Small intestine (tissue), 7 donors: ENCODE data around the gene GRB10. TPM values are rescaled to one million over a fixed set of nuclear protein-coding genes. Genes with fewer than 3 reads are reported as not detected.

ENCODE experiments used
- DNase-seq, 2 donors: peaks; one replicate each; pipeline versions ENCODE4 v3.0.0 to v3.0.0-alpha.2; 2013
- FAIRE-seq: peaks from 2 replicates; lab custom pipeline; 2012; peaks lifted over from hg19 to GRCh38; lab: Jason Lieb, UNC
- H3K27ac ChIP-seq, 3 donors: one replicate each; pipeline ENCODE4 v1.5.1; 2013; ENCODE audit warnings: low read length in 2 of 3, mild to moderate bottlenecking in 2 of 3, control low read depth in 1 of 3, inconsistent platforms in 1 of 3, low read depth in 1 of 3, moderate library complexity in 1 of 3
- H3K27me3 ChIP-seq, 3 donors: one replicate each; pipeline ENCODE4 v1.6.1; 2013; ENCODE audit warnings: low read length in 3 of 3, inconsistent platforms in 1 of 3; ENCODE audit not compliant: control insufficient read depth in 3 of 3, insufficient read depth in 3 of 3
- H3K36me3 ChIP-seq, 3 donors: one replicate each; pipeline ENCODE4 v1.6.1; 2013; ENCODE audit warnings: low read length in 3 of 3, inconsistent platforms in 1 of 3, low read depth in 1 of 3, mild to moderate bottlenecking in 1 of 3, moderate library complexity in 1 of 3; ENCODE audit not compliant: control insufficient read depth in 3 of 3, insufficient read depth in 2 of 3
- H3K4me1 ChIP-seq, 3 donors: one replicate each; pipeline ENCODE4 v1.6.1; 2013; ENCODE audit warnings: low read length in 2 of 3, inconsistent platforms in 1 of 3, low read depth in 1 of 3, mild to moderate bottlenecking in 1 of 3, moderate library complexity in 1 of 3; ENCODE audit not compliant: control insufficient read depth in 3 of 3, insufficient read depth in 2 of 3
- H3K4me3 ChIP-seq, 3 donors: one replicate each; pipeline ENCODE4 v1.5.1; 2013; ENCODE audit warnings: low read length in 3 of 3, control low read depth in 1 of 3, inconsistent platforms in 1 of 3, low read depth in 1 of 3, mild to moderate bottlenecking in 1 of 3, moderate library complexity in 1 of 3
- H3K9me3 ChIP-seq, 2 donors: one replicate each; pipeline ENCODE4 v1.6.1; 2013; ENCODE audit warnings: low read depth in 1 of 2, low read length in 1 of 2; ENCODE audit not compliant: control insufficient read depth in 2 of 2, insufficient read depth in 1 of 2
- WGBS, 3 donors: extraction: QIAGEN DNeasy Blood & Tissue Kit; methylation state at CpG; one replicate each; pipeline ENCODE4 v1.1.7; 2013; 5-methylcytosine and 5-hydroxymethylcytosine counted together
- polyA plus RNA-seq, 4 donors: library from polyadenylated mRNA; stranded (reverse) in 3 of 4; unstranded in 1 of 4; fragments of 200-250 nt in 3 of 4; fragments of 120-200 nt in 1 of 4; gene quantifications; one replicate each; pipeline versions ENCODE4 v1.2.1 to v1.2.3, GENCODE V29; 2013
- donor health status: healthy with polysubstance abuse.
- donor health status: control.
- donor health status: control.
- donor health status: Bipolar disorder and iron deficiency.
- donor health status: healthy.

GRB10 gene
- polyA plus RNA-seq, 4 donors = 14.5 to 33.8 (median 22.1) TPM

- 89 to 95% (median 93%) methylated on average over 9 of the region's 9 CpGs for WGBS, 3 donors
- no peak overlapping the region for H3K27ac ChIP-seq
- FAIRE-seq = no peak
Observed at GRCh38 chr7:50651271-50651989, 131.3 kb downstream of the GRB10 start.

GRCh38 chr7:50650057-50650664 lies 132.5 kb downstream of the GRB10 start:
- H3K4me3 ChIP-seq = no peak overlapping the region
- FAIRE-seq (no peak), DNase-seq (no peak)
- H3K27ac ChIP-seq = no peak overlapping the region
- peaks cover 0 to 2% (median 0%) of the 10 kb centered on the region in 3 donors for H3K36me3 ChIP-seq
- no peaks in the 10 kb centered on the region for H3K9me3 ChIP-seq
- H3K27me3 ChIP-seq = no peaks in the 10 kb centered on the region
- H3K4me1 ChIP-seq = no peaks in the 10 kb centered on the region
- 86 to 88% (median 88%) methylated on average over 6 of the region's 6 CpGs for WGBS, 3 donors

More at GRCh38 chr7:50651271-50651989, 131.3 kb downstream of the GRB10 start:
- Histone ChIP-seq H3K27me3 (no peaks in the 10 kb centered on the region), H3K9me3 (no peaks in the 10 kb centered on the region), H3K4me1 (no peaks in the 10 kb centered on the region), H3K4me3 (no peak overlapping the region), H3K36me3 (peaks cover 0 to 2% (median 0%) of the 10 kb centered on the region in 3 donors)
- DNase-seq = no peak

GRCh38 chr7:50649259-50649885 lies 133.3 kb downstream of the GRB10 start:
- FAIRE-seq (no peak), DNase-seq (no peak)
- Histone ChIP-seq H3K27ac (no peak overlapping the region), H3K36me3 (peaks cover 0 to 2% (median 0%) of the 10 kb centered on the region in 3 donors), H3K4me3 (no peak overlapping the region), H3K4me1 (no peaks in the 10 kb centered on the region), H3K27me3 (no peaks in the 10 kb centered on the region), H3K9me3 (no peaks in the 10 kb centered on the region)
- WGBS, 3 donors = 92 to 96% (median 95%) methylated on average over 7 of the region's 7 CpGs

- no peaks in the 10 kb centered on the region for H3K27me3 ChIP-seq
- no peak overlapping the region for H3K27ac ChIP-seq
- H3K4me1 ChIP-seq = no peaks in the 10 kb centered on the region
- H3K4me3 ChIP-seq = no peak overlapping the region
- FAIRE-seq (no peak), DNase-seq (no peak)
- WGBS, 3 donors = 83 to 85% (median 84%) methylated on average over 8 of the region's 8 CpGs
- H3K9me3 ChIP-seq = no peaks in the 10 kb centered on the region
- peaks cover 0 to 2% (median 0%) of the 10 kb centered on the region in 3 donors for H3K36me3 ChIP-seq
Observed at GRCh38 chr7:50648570-50649169, 134.0 kb downstream of the GRB10 start.

- H3K27ac ChIP-seq = no peak overlapping the region
- H3K9me3 ChIP-seq = no peaks in the 10 kb centered on the region
- H3K4me1 ChIP-seq = no peaks in the 10 kb centered on the region
- FAIRE-seq (no peak), DNase-seq (no peak)
- WGBS, 3 donors = 92 to 97% (median 94%) methylated on average over 11 of the region's 11 CpGs
- H3K27me3 ChIP-seq = no peaks in the 10 kb centered on the region
- peaks cover 0 to 1% (median 0%) of the 10 kb centered on the region in 3 donors for H3K36me3 ChIP-seq
- no peak overlapping the region for H3K4me3 ChIP-seq
Observed at GRCh38 chr7:50648076-50648475, 134.6 kb downstream of the GRB10 start.

- DNase-seq (no peak), FAIRE-seq (no peak)
- no peak overlapping the region for H3K4me3 ChIP-seq
- H3K9me3 ChIP-seq = no peaks in the 10 kb centered on the region
- H3K36me3 ChIP-seq = no peaks in the 10 kb centered on the region
- H3K27ac ChIP-seq = no peak overlapping the region
- no peaks in the 10 kb centered on the region for H3K4me1 ChIP-seq
- no peaks in the 10 kb centered on the region for H3K27me3 ChIP-seq
- WGBS, 3 donors = 93 to 96% (median 93%) methylated on average over 10 of the region's 10 CpGs
Observed at GRCh38 chr7:50647286-50647980, 135.3 kb downstream of the GRB10 start.

GRCh38 chr7:50646069-50646468 lies 136.6 kb downstream of the GRB10 start:
- no peak for FAIRE-seq
- Histone ChIP-seq H3K4me3 (no peak overlapping the region), H3K27ac (no peak overlapping the region), H3K27me3 (no peaks in the 10 kb centered on the region), H3K9me3 (no peaks in the 10 kb centered on the region), H3K36me3 (no peaks in the 10 kb centered on the region), H3K4me1 (no peaks in the 10 kb centered on the region)
- WGBS, 3 donors = 87 to 92% (median 88%) methylated on average over 9 of the region's 9 CpGs
- DNase-seq = no peak

- no peak for FAIRE-seq
Observed at GRCh38 chr7:50645186-50645585, 137.5 kb downstream of the GRB10 start.

More at GRCh38 chr7:50645186-50645585, 137.5 kb downstream of the GRB10 start:
- no peak for DNase-seq
- Histone ChIP-seq H3K36me3 (no peaks in the 10 kb centered on the region), H3K4me1 (no peaks in the 10 kb centered on the region), H3K9me3 (no peaks in the 10 kb centered on the region), H3K27ac (no peak overlapping the region), H3K27me3 (no peaks in the 10 kb centered on the region), H3K4me3 (no peak overlapping the region)
